GM12878 (cell line): ENCODE measurements around the gene PLA2G2E.

ENCODE experiments used
- ATF2 ChIP-seq: IDR thresholded peaks from 2 replicates; pipeline ENCODE4 v1.6.1; 2012; ENCODE audit warnings: low read length, inconsistent platforms
- ATF7 ChIP-seq: fragments of 450-650 bp; IDR thresholded peaks from 2 replicates; pipeline ENCODE4 v1.6.1; 2016; ENCODE audit warnings: low read depth, mild to moderate bottlenecking
- BHLHE40 ChIP-seq, 2 experiments: fragments of 450-650 bp in 1 of 2; IDR thresholded peaks; 2 replicates each; pipeline ENCODE4 v1.6.1; 2011 to 2017; ENCODE audit warnings: low read depth in 2 of 2, borderline replicate concordance in 1 of 2, improper control_type of control experiment in 1 of 2, low read length in 1 of 2, mild to moderate bottlenecking in 1 of 2
- CBX5 ChIP-seq: sonication (generic); IDR thresholded peaks from 2 replicates; pipeline ENCODE4 v1.6.1; 2016; ENCODE audit warnings: low read depth, moderate library complexity, mild to moderate bottlenecking, inconsistent platforms
- CTCF ChIP-seq, 3 experiments: IDR thresholded peaks in 2 of 3; conservative IDR thresholded peaks in 1 of 3; 2 replicates each; pipeline ENCODE4 v1.5.1; 2011; ENCODE audit warnings: low read depth in 3 of 3, low read length in 3 of 3, mild to moderate bottlenecking in 3 of 3, control low read depth in 2 of 3, moderate library complexity in 2 of 3, inconsistent platforms in 1 of 3, mixed read lengths in 1 of 3; ENCODE audit not compliant: control insufficient read depth in 2 of 3, insufficient read depth in 1 of 3; ENCODE audit errors: extremely low read depth in 1 of 3
- EZH2 ChIP-seq: IDR thresholded peaks from 2 replicates; pipeline ENCODE4 v1.6.1; 2012; ENCODE audit warnings: low read depth, mild to moderate bottlenecking, control low read depth, inconsistent platforms, low read length, borderline replicate concordance; ENCODE audit not compliant: control insufficient read depth
- GABPA ChIP-seq: IDR thresholded peaks from 2 replicates; pipeline ENCODE4 v1.6.1; 2014; ENCODE audit warnings: antibody characterized with exemption, low read depth, mild to moderate bottlenecking, inconsistent platforms
- HDAC6 ChIP-seq: fragments of 200-600 bp; sonication (generic); IDR thresholded peaks from one replicate; pipeline ENCODE4 v1.8.0; 2017; ENCODE audit warnings: antibody characterized with exemption; ENCODE audit not compliant: unreplicated experiment
- MYB ChIP-seq: fragments of 150-350 bp; IDR thresholded peaks from 2 replicates; pipeline ENCODE4 v1.6.1; 2014; ENCODE audit warnings: mild to moderate bottlenecking, low read depth, low read length, borderline replicate concordance
- NRF1 ChIP-seq: conservative IDR thresholded peaks from 2 replicates; pipeline ENCODE4 v1.6.1; 2011; ENCODE audit warnings: mild to moderate bottlenecking, low read depth, low read length, improper control_type of control experiment
- POLR2A ChIP-seq: IDR thresholded peaks from 2 replicates; pipeline ENCODE4 v1.6.1; 2011; ENCODE audit warnings: low read depth, mild to moderate bottlenecking, low read length
- STAT3 ChIP-seq: IDR thresholded peaks from 2 replicates; pipeline ENCODE4 v1.6.1; 2011; ENCODE audit warnings: low read depth, low read length, improper control_type of control experiment
- USF1 ChIP-seq: IDR thresholded peaks from 2 replicates; pipeline ENCODE4 v1.6.1; 2011; ENCODE audit warnings: borderline replicate concordance, low read depth, mild to moderate bottlenecking, moderate library complexity, mixed read lengths, low read length; ENCODE audit not compliant: insufficient read depth; ENCODE audit errors: extremely low read length

DNA sequence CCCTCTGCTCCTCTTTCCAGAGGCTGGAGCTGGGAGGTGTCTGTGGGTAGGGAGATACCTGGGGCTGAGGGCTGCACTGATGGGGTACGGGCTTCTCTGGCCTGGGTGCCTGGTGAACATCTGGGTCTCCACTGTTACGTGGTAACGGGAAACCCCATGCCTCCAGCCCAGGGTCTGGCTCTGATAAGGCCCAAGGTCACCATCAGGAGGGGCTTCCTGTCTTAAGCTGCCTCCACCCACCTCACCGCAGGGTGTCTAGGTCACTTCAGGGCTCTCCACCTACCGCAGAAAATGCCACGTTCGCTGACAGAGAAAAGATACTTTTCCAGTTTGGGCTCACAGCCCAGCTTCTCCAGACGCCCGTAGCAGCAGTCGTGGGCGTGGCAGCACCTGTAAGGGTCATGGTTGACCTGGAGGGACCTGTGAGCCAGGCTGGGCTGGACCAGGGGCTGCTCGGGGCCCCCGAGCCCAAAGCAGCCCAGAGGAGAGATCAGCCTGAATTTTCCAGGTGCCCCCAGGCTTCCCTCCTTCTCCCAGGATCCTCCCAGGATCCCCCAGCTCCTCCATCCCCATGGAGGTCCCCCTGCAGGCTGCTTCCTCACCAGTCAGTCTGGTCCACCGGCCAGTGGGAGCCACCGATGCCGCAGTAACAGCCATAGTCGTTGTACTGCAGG is 1.3 kb downstream of the PLA2G2E start:
- no peak for TF ChIP-seq NRF1
- TF ChIP-seq HDAC6 = no peak
- no peak for TF ChIP-seq MYB
- TF ChIP-seq USF1 = no peak
- no peak for TF ChIP-seq STAT3
- no peak for TF ChIP-seq CTCF (IDR thresholded peaks at IDR 0.05 in 2 of 3, conservative IDR thresholded peaks at IDR 0.05 in 1 of 3; ENCODE audit: control insufficient read depth in 2 of 3, extremely low read depth in 1 of 3, insufficient read depth in 1 of 3, low read depth in 3 of 3, low read length in 3 of 3)
- no peak for TF ChIP-seq EZH2
- no peak for TF ChIP-seq ATF2
- no peak for TF ChIP-seq BHLHE40 (IDR thresholded peaks at IDR 0.05; ENCODE audit: borderline replicate concordance in 1 of 2, low read depth in 2 of 2, low read length in 1 of 2)
- TF ChIP-seq GABPA = no peak
- no peak for TF ChIP-seq POLR2A
- TF ChIP-seq CBX5 = no peak
- TF ChIP-seq ATF7 = no peak
